HG02610 (cell line): ENCODE data around the gene SLC38A3.

Source experiments
- ATAC-seq: cut with Tn5 transposase; IDR thresholded peaks from one replicate; pipeline ENCODE4 v1.9.1; 2021; ENCODE audit warnings: mild to moderate bottlenecking, moderate library complexity; ENCODE audit not compliant: unreplicated experiment

SLC38A3 gene

GRCh38 chr3:50204804-50205412, at the start of gene SLC38A3:
Gene SLC38A3 (plus strand): TSS chr3:50205271. CDS start chr3:50214200, 8,929 bp downstream.
- ATAC-seq, result no peak

GRCh38 chr3:50155491-50155878, 49.6 kb upstream of the SLC38A3 start:
- no peak for ATAC-seq

GRCh38 chr3:50155891-50156290, 49.2 kb upstream of the SLC38A3 start:
- no peak for ATAC-seq

- no peak for ATAC-seq
Measured at GRCh38 chr3:50156549-50157493, 48.2 kb upstream of the SLC38A3 start.

- ATAC-seq, result no peak
Measured at GRCh38 chr3:50157827-50158529, 47.1 kb upstream of the SLC38A3 start.

- no peak for ATAC-seq
Measured at GRCh38 chr3:50158530-50159146, 46.4 kb upstream of the SLC38A3 start.

GRCh38 chr3:50160561-50160983, 44.5 kb upstream of the SLC38A3 start:
- no peak for ATAC-seq

- ATAC-seq, result no peak
Measured at GRCh38 chr3:50161320-50161719, 43.8 kb upstream of the SLC38A3 start.

- no peak for ATAC-seq
Measured at GRCh38 chr3:50162034-50162883, 42.8 kb upstream of the SLC38A3 start.

GRCh38 chr3:50163572-50164455, 41.3 kb upstream of the SLC38A3 start:
- no peak for ATAC-seq

GRCh38 chr3:50164481-50164880, 40.6 kb upstream of the SLC38A3 start:
- no peak for ATAC-seq

GRCh38 chr3:50164984-50165909, 39.8 kb upstream of the SLC38A3 start:
- ATAC-seq, result no peak

GRCh38 chr3:50165910-50166538, 39.0 kb upstream of the SLC38A3 start:
- ATAC-seq, result no peak

GRCh38 chr3:50166620-50167019, 38.5 kb upstream of the SLC38A3 start:
- ATAC-seq, result no peak

GRCh38 chr3:50167069-50167840, 37.8 kb upstream of the SLC38A3 start:
- ATAC-seq, result no peak

GRCh38 chr3:50167841-50168209, 37.2 kb upstream of the SLC38A3 start:
- no peak for ATAC-seq

GRCh38 chr3:50168388-50168787, 36.7 kb upstream of the SLC38A3 start:
- ATAC-seq, result no peak
